ENCODE data around the gene BHLHE40. TPM values are rescaled to one million over a fixed set of nuclear protein-coding genes. Genes with fewer than 3 reads are reported as not detected.

The BHLHE40 gene
- total and polyA plus RNA-seq, 2 experiments from 2014 or later: 67.1 to 116 TPM

DNA sequence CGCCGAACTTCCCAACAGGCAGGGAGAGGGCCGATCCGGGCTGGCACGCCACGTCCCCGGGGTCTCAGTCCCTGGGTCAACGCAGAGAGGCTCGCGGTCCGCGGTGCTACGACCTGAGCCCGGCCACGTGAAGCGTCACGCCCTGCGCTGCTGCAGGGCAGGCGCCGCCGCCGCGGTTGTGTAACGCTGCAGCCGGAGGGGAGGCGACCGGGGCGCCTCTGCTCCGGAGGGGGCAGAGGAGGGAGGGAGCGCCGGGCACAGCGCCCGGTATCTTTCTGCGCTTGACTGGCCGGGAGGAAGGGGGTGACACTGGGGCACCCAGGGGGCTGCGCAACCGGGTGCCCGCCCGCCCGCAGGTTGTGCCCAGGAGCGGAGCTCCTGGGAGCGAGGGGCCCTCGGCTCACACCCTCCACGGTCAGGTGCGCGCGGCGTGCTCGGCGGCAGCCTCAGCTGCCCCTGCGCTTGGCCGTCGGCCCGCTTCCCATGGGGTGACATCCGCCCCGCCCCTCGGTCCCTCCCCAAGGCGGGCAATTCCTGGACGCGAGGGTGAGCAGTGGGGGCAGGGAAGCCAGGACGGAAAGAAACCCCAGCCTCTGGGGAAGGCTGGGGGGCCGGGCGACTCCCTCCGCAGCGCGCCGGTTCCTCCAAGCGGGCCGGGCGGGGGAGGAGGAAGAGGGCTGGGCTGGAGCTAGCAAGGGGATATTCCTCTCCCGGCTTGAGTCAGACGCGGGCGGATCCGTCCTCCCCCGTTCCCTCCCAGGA lies 852 bp upstream of the BHLHE40 start:
- peaks cover 25% of the 10 kb centered on the region for H3K79me2 ChIP-seq
- TF ChIP-seq EZH2phosphoT487 (IDR thresholded peaks at IDR 0.05; ENCODE audit: low read depth, severe bottlenecking, unreplicated experiment): no peak
- TF ChIP-seq EZH2 (IDR thresholded peaks at IDR 0.05; ENCODE audit: borderline replicate concordance): no peak
- no peak for TF ChIP-seq CTCF (IDR thresholded peaks at IDR 0.05; ENCODE audit: poor library complexity)
- H3K9me3 ChIP-seq (ENCODE audit: low read depth): no peaks in the 10 kb centered on the region
- peak overlapping the region; percentile 94 for H3K27ac ChIP-seq
- peak overlapping the region; percentile 28 for H3K4me3 ChIP-seq
- no peaks in the 10 kb centered on the region for H3K9me2 ChIP-seq (replicated peaks; ENCODE audit: insufficient read depth)
- peak overlapping the region; percentile 13 for H2AFZ ChIP-seq
- peaks cover 8% of the 10 kb centered on the region for H3K4me1 ChIP-seq (ENCODE audit: insufficient read depth)
- no peaks in the 10 kb centered on the region for H3K36me3 ChIP-seq (replicated peaks; ENCODE audit: insufficient read depth, low read depth)
- DNase-seq (ENCODE audit: low spot score): peak; percentile 97
- H4K20me1 ChIP-seq (ENCODE audit: insufficient read depth, poor library complexity, severe bottlenecking): peaks cover 6% of the 10 kb centered on the region
- H3K4me2 ChIP-seq: peak overlapping the region; percentile 77
- no peaks in the 10 kb centered on the region for H3K27me3 ChIP-seq
- 1% methylated on average over 54 of the region's 76 CpGs for WGBS (ENCODE audit: low lambda C conversion rate, missing lambda C conversion rate)

DNA sequence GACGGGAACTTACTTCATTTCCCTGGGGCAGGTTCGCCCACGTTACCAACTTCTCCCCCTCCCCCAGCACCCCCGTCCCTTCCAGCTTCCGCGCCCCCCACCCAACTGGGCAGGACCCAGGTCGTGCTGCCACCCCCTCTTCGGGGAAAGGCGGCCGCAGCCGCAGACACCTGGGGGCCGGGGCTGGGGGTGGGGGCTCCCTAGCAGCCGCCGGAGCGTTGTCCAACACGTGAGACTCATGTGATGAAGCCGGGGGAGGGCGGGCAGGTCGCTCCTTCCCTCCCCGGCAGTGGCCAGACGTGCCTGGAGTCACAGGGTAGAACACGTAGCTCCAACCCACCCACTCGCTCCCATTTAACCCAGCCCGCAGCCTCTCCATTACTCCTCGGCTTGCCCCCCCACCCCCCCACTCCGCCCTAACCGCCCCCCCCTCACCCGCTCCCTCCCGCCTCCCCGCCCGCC lies 240 bp upstream of the BHLHE40 start:
- TF ChIP-seq EZH2phosphoT487 (IDR thresholded peaks at IDR 0.05; ENCODE audit: low read depth, severe bottlenecking, unreplicated experiment): no peak
- TF ChIP-seq CTCF (IDR thresholded peaks at IDR 0.05; ENCODE audit: poor library complexity): no peak
- TF ChIP-seq EZH2 (IDR thresholded peaks at IDR 0.05; ENCODE audit: borderline replicate concordance): no peak
- H3K36me3 ChIP-seq (replicated peaks; ENCODE audit: insufficient read depth, low read depth): no peaks in the 10 kb centered on the region
- WGBS (ENCODE audit: low lambda C conversion rate, missing lambda C conversion rate): no CpG with 5 or more reads among the region's 31 CpGs
- no peaks in the 10 kb centered on the region for H3K9me3 ChIP-seq (ENCODE audit: low read depth)
- H3K4me2 ChIP-seq: peak overlapping the region; percentile 77
- peak overlapping the region; percentile 98 for H3K27ac ChIP-seq
- H3K4me3 ChIP-seq: no peak overlapping the region
- H3K4me1 ChIP-seq (ENCODE audit: insufficient read depth): peaks cover 11% of the 10 kb centered on the region
- DNase-seq (ENCODE audit: low spot score): peak; percentile 97
- peaks cover 29% of the 10 kb centered on the region for H3K79me2 ChIP-seq
- H3K9me2 ChIP-seq (replicated peaks; ENCODE audit: insufficient read depth): no peaks in the 10 kb centered on the region
- peaks cover 6% of the 10 kb centered on the region for H4K20me1 ChIP-seq (ENCODE audit: insufficient read depth, poor library complexity, severe bottlenecking)
- H3K27me3 ChIP-seq: no peaks in the 10 kb centered on the region
- no peak overlapping the region for H2AFZ ChIP-seq

- Histone ChIP-seq H4K20me1 (ENCODE audit: insufficient read depth, poor library complexity, severe bottlenecking) (peaks cover 6% of the 10 kb centered on the region), H3K9me3 (ENCODE audit: low read depth) (no peaks in the 10 kb centered on the region), H3K79me2 (peaks cover 29% of the 10 kb centered on the region), H3K4me3 (peak overlapping the region; percentile 72), H3K9me2 (replicated peaks; ENCODE audit: insufficient read depth) (no peaks in the 10 kb centered on the region), H2AFZ (no peak overlapping the region), H3K27me3 (no peaks in the 10 kb centered on the region), H3K27ac (peak overlapping the region; percentile 98), H3K4me1 (ENCODE audit: insufficient read depth) (peaks cover 17% of the 10 kb centered on the region), H3K36me3 (replicated peaks; ENCODE audit: insufficient read depth, low read depth) (no peaks in the 10 kb centered on the region), H3K4me2 (peak overlapping the region; percentile 77)
- 12% methylated on average over 32 of the region's 32 CpGs for WGBS (ENCODE audit: low lambda C conversion rate, missing lambda C conversion rate)
- TF ChIP-seq CTCF (IDR thresholded peaks at IDR 0.05; ENCODE audit: poor library complexity) (peak; percentile 81), EZH2 (IDR thresholded peaks at IDR 0.05; ENCODE audit: borderline replicate concordance) (no peak)
- DNase-seq (ENCODE audit: low spot score): peak; percentile 94
These were observed 1.3 kb downstream of the BHLHE40 start for GRCh38 chr3:4980229-4981203.
